Thyroid gland (tissue), 4 donors: Measurements from ENCODE around the gene HLA-DMB. TPM values are rescaled to one million over a fixed set of nuclear protein-coding genes. Genes with fewer than 3 reads are reported as not detected.
"Not testable (repeated sequence)": the region's sequence is repeated elsewhere in the genome, so short reads cannot be mapped to it uniquely, and the experiment has no call there.

Experiments
- DNase-seq, 2 donors: peaks; one replicate each; pipeline ENCODE4 v3.0.0-alpha.2; 2019
- H3K27ac ChIP-seq, 3 donors: fragments of 200-600 bp; sonication (generic); 1 replicate in 2 of 3; 2 replicates in 1 of 3; pipeline ENCODE4 v1.5.1; 2016 to 2019; ENCODE audit warnings: mild to moderate bottlenecking in 1 of 3, moderate library complexity in 1 of 3
- H3K27me3 ChIP-seq: fragments of 200-600 bp; sonication (generic); one replicate; pipeline ENCODE4 v1.5.1; 2019
- H3K36me3 ChIP-seq, 2 donors: fragments of 200-600 bp; sonication (generic); one replicate each; pipeline ENCODE4 v1.5.1; 2016 to 2019
- H3K4me1 ChIP-seq, 2 donors: fragments of 200-600 bp; sonication (generic); one replicate each; pipeline ENCODE4 v1.5.1; 2017 to 2019
- H3K4me3 ChIP-seq, 3 donors: fragments of 200-600 bp; sonication (generic); replicated peaks in 1 of 3; 1 replicate in 2 of 3; 2 replicates in 1 of 3; pipeline ENCODE4 v1.5.1; 2016; ENCODE audit warnings: mild to moderate bottlenecking in 1 of 3
- H3K9me3 ChIP-seq: fragments of 200-600 bp; sonication (generic); one replicate; pipeline ENCODE4 v1.5.1; 2017
- CTCF ChIP-seq, 6 experiments: fragments of 200-600 bp in 3 of 6; fragments of 450-650 bp in 3 of 6; sonication (generic) in 3 of 6; IDR thresholded peaks; one replicate each; pipeline ENCODE4 v1.5.1; 2016 to 2019; ENCODE audit warnings: antibody characterized with exemption in 6 of 6, mild to moderate bottlenecking in 2 of 6, inconsistent platforms in 1 of 6, moderate library complexity in 1 of 6
- POLR2A ChIP-seq, 2 donors: fragments of 450-650 bp; IDR thresholded peaks; one replicate each; pipeline ENCODE4 v1.6.1; 2017; ENCODE audit warnings: antibody characterized with exemption in 2 of 2, mild to moderate bottlenecking in 2 of 2, moderate library complexity in 1 of 2
- WGBS, 2 donors: methylation state at CpG; one replicate each; pipeline ENCODE4 v1.1.5; 2017; 5-methylcytosine and 5-hydroxymethylcytosine counted together
- intact Hi-C: fragments of 100-400 bp; cut with DNase I; formaldehyde crosslinking; loops from one replicate; pipeline ENCODE4 v1.15.1; 2023
- total RNA-seq, 4 donors: library from RNA; depleted of rRNA; stranded (reverse); fragments of >200 nt; gene quantifications; one replicate each; pipeline ENCODE4 v1.2.3, GENCODE V29; 2016

The HLA-DMB gene
- total RNA-seq, 4 donors from 2014 or later: 34.7 to 82.9 (median 51.3) TPM

DNA sequence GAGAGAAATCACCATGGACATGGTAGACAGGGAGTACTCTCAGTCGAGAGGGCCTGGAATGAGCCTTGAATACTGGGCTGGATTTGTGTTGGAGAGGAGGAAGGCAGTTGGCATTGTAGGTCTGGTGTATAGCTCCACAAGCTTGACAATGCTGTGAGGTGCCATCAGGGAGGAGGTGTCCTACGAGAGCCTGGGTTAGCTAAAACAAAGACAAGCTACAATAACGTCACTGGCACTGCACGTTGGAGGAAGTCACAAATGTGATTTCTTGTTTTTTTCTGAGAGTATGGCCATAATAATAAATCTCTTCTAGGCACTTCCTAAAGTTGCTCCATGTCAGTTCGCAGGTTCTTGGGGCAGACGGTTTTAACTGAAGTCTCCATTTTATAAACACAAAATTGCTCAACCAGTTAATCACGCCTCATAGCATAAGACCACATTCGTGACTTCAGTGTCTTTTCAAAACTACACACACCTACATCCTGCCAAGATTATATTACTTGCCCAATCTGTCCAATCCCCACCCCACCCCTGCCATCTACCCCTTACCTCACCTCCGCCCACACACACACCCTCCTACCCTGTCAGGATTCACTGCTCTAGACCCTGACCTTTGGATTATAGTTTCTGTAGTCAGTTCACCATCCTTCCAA is 4.4 kb upstream of the HLA-DMB start:
- H3K27me3 ChIP-seq: no peaks in the 10 kb centered on the region
- H3K9me3 ChIP-seq: no peaks in the 10 kb centered on the region
- H3K36me3 ChIP-seq: no peaks in the 10 kb centered on the region
- peak in 1 of 2 donors; percentile 20 for DNase-seq
- intact Hi-C loops: no loop called here
- no peak for TF ChIP-seq CTCF (IDR thresholded peaks at IDR 0.05)
- TF ChIP-seq POLR2A (IDR thresholded peaks at IDR 0.05): no peak
- H3K4me1 ChIP-seq: peaks cover 30% of the 10 kb centered on the region in 2 donors
- peak overlapping the region in 2 of 3 donors; percentile 49 to 60 for H3K27ac ChIP-seq
- WGBS, 2 donors: 58 to 60% methylated on average over 9 of the region's 9 CpGs
- H3K4me3 ChIP-seq: no peak overlapping the region

GRCh38 chr6:32943864-32944649 is 3.2 kb upstream of the HLA-DMB start:
- no peak for DNase-seq
- Histone ChIP-seq H3K9me3 (no peaks in the 10 kb centered on the region), H3K4me3 (no peak overlapping the region), H3K36me3 (no peaks in the 10 kb centered on the region), H3K27ac (peak overlapping the region in 2 of 3 donors; percentile 49 to 60), H3K4me1 (peaks cover 30 to 36% of the 10 kb centered on the region in 2 donors), H3K27me3 (no peaks in the 10 kb centered on the region)
- no peak for TF ChIP-seq CTCF (IDR thresholded peaks at IDR 0.05)
- no peak for TF ChIP-seq POLR2A (IDR thresholded peaks at IDR 0.05)
- intact Hi-C loops: no loop called here
- WGBS, 2 donors: 77 to 90% methylated on average over 4 of the region's 4 CpGs

DNA sequence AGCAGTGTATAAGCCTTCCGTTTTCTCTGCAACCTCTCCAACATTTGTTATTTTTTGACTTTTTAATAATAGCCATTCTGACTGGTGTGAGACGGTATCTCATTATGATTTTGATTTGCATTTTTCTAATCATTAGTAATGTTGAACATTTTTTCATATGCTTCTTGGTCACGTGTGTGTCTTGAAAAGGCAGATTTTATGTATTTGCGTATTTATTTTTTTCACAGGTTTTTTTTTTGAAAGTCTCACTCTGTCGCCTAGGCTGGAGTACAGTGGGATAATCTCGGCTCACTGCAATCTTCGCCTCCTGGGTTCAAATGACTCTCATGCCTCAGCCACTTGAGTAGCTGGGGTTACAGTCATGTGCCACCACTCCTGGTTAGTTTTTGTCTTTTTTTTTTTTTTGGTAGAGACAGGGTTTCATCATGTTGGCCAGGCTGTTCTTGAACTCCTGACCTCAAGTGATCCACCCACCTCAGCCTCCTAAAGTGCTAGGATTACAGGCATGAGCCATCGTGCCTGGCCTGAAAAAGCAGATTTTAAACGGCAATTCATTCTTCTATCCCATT is 1.8 kb upstream of the HLA-DMB start:
- H3K9me3 ChIP-seq, H3K36me3 ChIP-seq, intact Hi-C loops, H3K4me3 ChIP-seq, H3K27me3 ChIP-seq: not testable (repeated sequence)
- Histone ChIP-seq H3K4me1 (peaks cover 30 to 36% of the 10 kb centered on the region in 2 donors), H3K27ac (peak overlapping the region; percentile 95 to 98 (median 98))
- DNase-seq: peak in 1 of 2 donors; percentile 9
- 80 to 83% methylated on average over 9 of the region's 9 CpGs for WGBS, 2 donors

DNA sequence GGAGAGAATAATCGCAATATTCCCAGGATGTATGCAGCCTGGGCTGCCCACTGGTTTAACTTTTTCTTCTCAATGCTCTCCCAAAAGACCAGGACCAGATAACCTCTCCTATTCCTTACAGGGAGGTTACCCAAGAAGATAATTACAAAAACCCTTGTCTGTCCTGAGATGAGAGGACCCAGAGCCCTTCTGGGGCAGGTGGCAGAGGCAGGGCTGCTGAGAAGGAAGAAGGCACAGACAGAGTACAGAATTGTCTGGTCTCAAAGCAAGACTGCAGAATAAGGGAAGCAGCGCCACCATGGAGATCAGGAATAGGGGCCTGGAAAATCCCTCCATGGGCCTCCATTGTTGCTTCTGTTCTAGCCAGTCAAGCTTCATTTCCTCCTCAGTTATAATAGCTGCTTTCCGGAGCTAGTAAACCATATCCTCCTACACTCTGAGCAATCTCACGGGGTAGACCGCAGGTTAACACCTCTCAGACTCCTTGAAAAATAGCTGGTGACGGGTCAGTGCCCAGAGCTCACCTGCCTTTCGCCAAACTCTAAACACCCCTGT is 463 bp upstream of the HLA-DMB start:
- no peaks in the 10 kb centered on the region for H3K27me3 ChIP-seq
- peak; percentile 80 for DNase-seq
- H3K9me3 ChIP-seq: no peaks in the 10 kb centered on the region
- H3K4me1 ChIP-seq: peaks cover 39 to 41% of the 10 kb centered on the region in 2 donors
- 26 to 28% methylated on average over 7 of the region's 7 CpGs for WGBS, 2 donors
- TF ChIP-seq POLR2A (IDR thresholded peaks at IDR 0.05): peak in 1 of 2 donors; percentile 2
- TF ChIP-seq CTCF (IDR thresholded peaks at IDR 0.05): no peak
- H3K27ac ChIP-seq: peak overlapping the region; percentile 95 to 98 (median 98)
- no peaks in the 10 kb centered on the region for H3K36me3 ChIP-seq
- no peak overlapping the region for H3K4me3 ChIP-seq
- intact Hi-C loops: no loop called here

- intact Hi-C loops: no loop called here
- Histone ChIP-seq H3K4me1 (peaks cover 43 to 44% of the 10 kb centered on the region in 2 donors), H3K4me3 (no peak overlapping the region), H3K27ac (no peak overlapping the region), H3K36me3 (no peaks in the 10 kb centered on the region), H3K9me3 (no peaks in the 10 kb centered on the region), H3K27me3 (no peaks in the 10 kb centered on the region)
- TF ChIP-seq POLR2A (IDR thresholded peaks at IDR 0.05) (no peak), CTCF (IDR thresholded peaks at IDR 0.05) (no peak)
- WGBS, 2 donors: 96% methylated on average over 7 of the region's 7 CpGs
- no peak for DNase-seq
These were observed 2.3 kb downstream of the HLA-DMB start for GRCh38 chr6:32938494-32938893.
